Left lobe of liver (tissue), 2 donors: ENCODE measurements around the gene RAB36. TPM values are rescaled to one million over a fixed set of nuclear protein-coding genes. Genes with fewer than 3 reads are reported as not detected.

Experiments
- ATAC-seq: fragments of 200-7000 bp; cut with Tn5 transposase; one replicate; pipeline ENCODE4 v1.9.1; 2020; ENCODE audit warnings: mild to moderate bottlenecking, moderate library complexity
- DNase-seq: peaks from one replicate; pipeline ENCODE4 v3.0.0-alpha.2; 2020; ENCODE audit warnings: low spot score
- total RNA-seq: library from RNA; stranded (reverse); gene quantifications from one replicate; pipeline ENCODE4 v1.2.1, GENCODE V29; 2021
- donor health status: DM: no; HTN: no; CAD: no; lungs with moderate emphysema.
- donor health status: DM: no; HTN: yes; CAD: no.

The RAB36 gene
- total RNA-seq, 1 donor from 2014 or later: 0.38 TPM

- ATAC-seq: no peak
- no peak for DNase-seq
Observed at GRCh38 chr22:23156286-23156685, 11.0 kb downstream of the RAB36 start.

GRCh38 chr22:23157560-23158515, 12.6 kb downstream of the RAB36 start:
- ATAC-seq: no peak
- no peak for DNase-seq

DNA sequence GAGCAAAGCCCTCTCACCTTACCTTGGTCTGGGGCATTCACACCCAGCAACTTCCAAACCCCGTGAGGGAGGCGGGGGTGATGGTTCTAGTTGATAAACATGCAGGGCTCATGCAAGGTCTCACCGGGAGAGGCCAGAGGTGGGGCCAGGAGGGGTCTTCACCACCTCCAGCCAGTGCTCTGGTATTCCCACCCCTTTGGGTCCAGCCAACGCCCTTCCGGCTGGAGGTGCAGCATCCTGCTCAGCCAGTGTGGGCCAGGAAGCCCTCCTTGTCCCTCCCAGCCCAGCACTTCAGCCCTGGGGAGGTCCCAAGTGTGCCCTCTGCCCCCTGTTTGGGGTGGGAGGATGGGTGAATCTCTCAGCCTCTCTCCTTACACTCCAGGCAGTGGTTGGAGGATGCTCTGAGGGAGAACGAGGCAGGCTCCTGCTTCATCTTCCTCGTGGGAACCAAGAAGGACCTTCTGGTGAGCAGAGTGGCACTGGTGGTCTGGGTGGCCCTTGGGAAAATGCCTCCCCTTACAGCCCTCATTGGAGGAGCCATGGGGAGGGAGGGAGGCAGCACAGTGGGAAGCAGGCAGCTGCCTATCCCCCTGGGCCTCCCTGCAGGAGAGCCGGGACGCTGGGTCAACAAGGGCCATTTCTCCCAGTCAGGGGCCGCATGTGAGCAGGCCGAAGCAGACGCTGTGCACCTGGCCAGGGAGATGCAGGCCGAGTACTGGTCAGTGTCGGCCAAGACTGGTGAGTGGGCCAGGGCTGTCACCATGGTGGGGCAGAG, 13.4 kb downstream of the RAB36 start:
- DNase-seq: no peak
- no peak for ATAC-seq

- ATAC-seq (no peak), DNase-seq (no peak)
Observed at GRCh38 chr22:23159291-23159630, 14.0 kb downstream of the RAB36 start.

GRCh38 chr22:23161029-23161428, 15.8 kb downstream of the RAB36 start:
- DNase-seq (no peak), ATAC-seq (peak; percentile 52)

DNA sequence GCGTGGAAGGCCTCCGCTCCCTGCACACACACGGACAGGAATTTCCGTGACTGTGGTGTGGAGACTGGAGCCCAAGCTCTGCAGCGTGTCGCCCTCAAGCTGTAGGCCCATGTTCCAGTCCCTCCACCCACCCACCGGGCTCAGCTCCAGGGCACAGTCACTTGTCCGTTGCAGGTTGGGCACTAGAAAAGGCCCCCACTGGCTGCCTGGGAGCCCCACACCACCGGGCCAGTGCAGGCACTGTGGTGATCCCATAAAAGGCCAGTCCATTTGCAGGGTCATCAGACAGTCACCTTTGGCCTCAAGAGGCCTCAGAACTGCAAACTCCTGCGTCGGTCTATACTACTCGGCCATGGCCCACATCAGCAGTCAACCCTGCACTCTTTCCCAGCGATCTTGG, 16.3 kb downstream of the RAB36 start:
- ATAC-seq (no peak), DNase-seq (no peak)

GRCh38 chr22:23163665-23164064, 18.4 kb downstream of the RAB36 start:
- DNase-seq (peak; percentile 85), ATAC-seq (peak; percentile 74)

DNA sequence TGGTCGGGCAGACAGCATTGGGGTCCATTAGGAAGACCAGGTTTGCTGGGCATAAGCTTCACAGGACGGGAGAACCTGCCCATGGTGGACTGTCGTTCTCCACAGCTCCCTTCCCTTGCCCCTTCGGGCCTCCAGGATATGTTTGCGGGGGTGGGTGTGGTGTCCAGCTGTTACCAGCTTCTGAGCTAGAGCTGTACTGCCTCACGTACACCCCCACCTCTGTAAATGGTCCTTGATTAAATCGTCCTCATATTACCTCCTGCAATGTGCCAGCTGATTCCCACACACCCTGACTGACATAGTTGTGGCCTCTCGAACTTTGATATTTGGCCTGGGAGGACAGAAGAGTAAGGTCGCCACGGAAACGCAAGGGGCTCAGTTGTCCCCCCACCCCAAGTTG, 18.8 kb downstream of the RAB36 start:
- DNase-seq (no peak), ATAC-seq (peak; percentile 53)

DNA sequence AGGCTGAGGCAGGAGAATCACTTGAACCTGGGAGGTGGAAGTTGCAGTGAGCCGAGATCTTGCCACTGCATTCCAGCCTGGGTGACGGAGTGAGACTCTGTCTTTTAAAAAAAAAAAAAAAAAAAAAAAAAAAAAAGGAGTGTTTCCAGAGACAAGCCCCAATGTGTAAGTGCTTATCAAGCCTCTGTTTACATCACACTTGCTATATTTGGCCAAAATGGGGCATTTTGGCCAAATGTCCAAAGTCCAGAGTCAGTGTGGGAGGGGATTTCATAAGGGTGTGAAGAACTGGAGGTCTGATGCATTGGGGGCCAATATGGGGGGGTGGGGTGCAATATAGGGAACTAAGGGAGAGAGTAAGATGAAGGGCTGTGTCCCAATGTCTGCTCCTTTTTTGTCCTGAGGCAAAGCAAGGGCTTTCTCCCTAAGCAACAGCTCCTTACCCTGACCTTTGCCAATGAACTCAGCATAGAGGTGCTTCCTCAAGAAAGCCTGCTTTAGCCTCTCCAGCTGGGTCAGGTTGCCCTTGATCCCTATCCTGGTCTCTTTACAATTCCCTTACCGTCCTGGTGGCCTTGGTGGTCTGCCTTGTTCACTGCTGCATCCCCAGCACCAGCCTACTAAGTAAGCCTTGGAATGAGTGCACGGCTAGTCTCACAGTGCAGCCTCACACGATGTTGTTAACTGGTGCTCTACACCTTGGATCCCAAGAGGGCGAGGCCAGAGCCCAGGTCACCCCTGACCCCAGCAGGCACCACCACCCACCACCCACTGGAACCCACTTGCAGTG, 21.0 kb downstream of the RAB36 start:
- ATAC-seq (no peak), DNase-seq (no peak)

DNA sequence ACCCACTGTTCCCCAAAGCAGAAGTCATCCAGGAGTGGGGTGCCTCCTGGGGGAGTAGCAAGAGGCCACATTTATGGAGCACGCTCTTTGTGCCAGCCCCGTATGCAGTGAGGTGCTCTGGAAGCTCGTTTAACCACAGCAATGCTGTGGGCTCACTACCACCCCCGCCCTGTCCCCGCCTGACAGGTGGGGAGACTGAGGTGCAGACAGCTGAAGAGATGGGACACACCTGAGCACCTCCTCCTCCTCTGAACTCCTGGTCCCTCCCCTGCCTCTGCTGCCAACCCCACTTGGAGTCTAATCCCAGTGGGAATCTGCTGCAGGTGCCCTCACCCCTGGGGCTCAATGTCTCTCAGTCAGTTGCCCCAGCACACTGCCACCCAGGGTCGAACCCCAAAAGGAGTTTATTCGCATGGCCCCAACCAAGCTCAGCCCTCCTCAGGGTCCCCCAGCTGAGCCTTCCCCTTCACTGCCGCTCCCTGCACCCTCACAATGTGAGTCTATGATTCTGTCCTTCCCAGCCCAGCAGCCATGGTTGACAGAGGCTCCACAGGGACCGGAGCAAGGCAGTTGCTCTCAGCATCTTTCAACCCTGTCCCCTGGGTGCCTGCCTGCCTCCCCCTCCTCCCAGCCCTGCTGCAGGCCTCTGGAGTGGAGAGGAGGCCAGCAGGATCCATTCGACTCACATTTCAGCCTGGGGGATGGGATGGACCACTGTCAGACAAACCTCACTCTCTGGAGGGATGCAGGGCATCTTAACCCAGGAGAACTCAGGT, 21.8 kb downstream of the RAB36 start:
- DNase-seq (no peak), ATAC-seq (no peak)

DNA sequence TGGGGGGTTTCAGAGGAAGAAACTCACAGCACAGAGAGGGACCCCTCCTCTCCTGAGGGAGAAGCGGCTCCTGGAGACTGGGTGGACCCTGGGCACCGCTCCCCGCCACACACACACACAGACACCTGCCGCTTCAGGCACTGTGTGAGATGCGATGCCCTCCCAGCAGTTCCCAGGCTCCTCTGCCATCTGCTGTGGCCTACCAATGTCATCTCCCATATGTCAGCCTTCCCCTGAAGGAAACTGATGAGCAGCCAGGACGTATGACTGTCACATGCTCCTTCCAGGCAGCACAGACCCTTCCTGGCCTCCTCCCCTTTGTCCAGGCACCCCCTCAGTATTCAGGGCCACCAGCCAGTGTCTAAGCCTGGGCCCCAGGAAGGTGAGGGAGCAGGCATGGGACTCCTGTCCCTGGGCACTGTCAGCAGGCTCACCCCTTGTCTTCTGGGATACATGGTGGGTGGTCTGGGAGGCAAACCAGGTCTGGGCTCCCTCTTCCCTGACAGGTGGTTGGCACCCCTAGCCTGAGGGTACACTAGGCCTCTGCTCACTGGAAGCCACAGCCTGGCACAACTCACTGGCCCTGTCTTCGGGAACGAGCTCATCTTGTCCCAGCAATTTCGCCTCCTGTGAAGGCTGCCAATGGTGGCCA, 23.2 kb downstream of the RAB36 start:
- no peak for ATAC-seq
- no peak for DNase-seq

DNA sequence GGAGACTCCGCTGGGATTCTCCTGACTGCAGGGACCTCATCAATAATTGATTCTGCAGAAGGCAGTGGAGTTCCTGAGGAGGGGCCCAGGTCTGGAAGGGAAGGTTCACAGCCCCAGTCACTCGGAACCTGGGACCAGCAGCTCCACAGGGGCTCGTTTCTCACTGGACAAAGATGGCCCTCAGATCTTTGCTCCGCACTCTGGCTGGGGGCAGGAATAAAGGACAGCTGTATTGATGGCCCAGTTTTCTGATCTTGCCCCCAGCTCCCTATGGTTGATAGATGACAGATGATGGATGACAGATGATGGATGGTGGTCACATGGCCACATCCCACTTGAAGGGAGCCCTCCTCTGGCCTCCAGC, 23.7 kb downstream of the RAB36 start:
- ATAC-seq (no peak), DNase-seq (no peak)

DNA sequence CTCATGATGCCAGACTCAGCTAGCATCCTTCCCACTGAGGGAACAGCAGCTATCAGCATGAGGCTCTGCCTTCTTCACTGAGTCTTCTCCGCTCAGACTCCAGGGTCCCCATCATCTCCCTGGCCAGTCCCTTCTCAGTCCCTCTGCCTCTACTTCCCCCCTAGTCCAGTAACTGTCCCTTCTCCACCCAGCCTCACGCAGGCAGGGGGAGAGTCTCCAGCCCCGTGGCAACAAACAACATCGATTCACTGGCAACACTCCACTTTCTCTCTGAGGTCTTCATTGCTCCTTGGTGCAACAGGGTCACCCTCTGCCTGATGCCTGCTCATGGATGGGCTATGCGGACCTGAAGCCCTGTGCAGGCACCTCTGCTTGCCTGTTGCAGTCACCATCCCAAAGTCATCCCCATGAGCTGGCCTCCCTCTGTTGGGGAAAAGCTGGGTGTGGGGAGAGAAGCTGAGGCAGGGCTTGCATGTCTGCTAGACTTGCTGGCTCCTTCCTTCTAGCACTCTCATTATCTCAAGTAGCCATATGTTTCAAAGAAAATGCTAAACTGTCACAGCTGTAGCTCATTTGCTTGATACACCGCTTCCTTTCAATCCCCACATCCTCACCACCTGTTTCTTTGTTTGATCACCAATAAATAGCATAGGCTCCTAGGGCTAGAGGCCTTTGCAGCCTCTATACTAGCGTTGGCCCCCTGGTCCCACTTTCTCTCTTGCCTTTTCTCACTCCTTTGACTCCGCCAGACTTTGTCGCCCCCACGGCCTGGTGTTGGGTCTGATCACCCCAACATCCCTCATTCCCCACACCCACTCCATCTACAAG, 30.8 kb downstream of the RAB36 start:
- no peak for ATAC-seq
- DNase-seq: no peak

DNA sequence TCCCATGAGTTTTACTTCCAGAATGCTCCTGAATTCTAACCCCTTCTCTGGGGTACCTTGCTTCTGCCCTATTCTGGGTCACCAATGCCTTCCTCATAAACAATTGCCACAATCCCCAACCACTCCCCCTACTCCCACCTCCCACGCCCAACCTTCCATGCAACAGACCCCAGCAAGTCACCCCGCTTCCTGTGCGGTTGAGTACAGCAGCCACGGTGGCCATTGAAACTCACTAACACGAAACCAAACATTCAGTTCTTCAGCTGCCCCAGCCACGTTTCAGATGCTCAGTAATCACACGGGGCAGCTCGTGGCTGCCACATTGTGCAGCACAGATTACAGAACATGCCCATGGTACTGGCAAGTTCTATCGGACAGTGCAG, 31.4 kb downstream of the RAB36 start:
- DNase-seq (no peak), ATAC-seq (no peak)

- ATAC-seq (no peak), DNase-seq (no peak)
Observed at GRCh38 chr22:23177197-23177596, 31.9 kb downstream of the RAB36 start.

- DNase-seq (peak; percentile 71), ATAC-seq (peak; percentile 61)
Observed at GRCh38 chr22:23178512-23179254, 33.4 kb downstream of the RAB36 start.

DNA sequence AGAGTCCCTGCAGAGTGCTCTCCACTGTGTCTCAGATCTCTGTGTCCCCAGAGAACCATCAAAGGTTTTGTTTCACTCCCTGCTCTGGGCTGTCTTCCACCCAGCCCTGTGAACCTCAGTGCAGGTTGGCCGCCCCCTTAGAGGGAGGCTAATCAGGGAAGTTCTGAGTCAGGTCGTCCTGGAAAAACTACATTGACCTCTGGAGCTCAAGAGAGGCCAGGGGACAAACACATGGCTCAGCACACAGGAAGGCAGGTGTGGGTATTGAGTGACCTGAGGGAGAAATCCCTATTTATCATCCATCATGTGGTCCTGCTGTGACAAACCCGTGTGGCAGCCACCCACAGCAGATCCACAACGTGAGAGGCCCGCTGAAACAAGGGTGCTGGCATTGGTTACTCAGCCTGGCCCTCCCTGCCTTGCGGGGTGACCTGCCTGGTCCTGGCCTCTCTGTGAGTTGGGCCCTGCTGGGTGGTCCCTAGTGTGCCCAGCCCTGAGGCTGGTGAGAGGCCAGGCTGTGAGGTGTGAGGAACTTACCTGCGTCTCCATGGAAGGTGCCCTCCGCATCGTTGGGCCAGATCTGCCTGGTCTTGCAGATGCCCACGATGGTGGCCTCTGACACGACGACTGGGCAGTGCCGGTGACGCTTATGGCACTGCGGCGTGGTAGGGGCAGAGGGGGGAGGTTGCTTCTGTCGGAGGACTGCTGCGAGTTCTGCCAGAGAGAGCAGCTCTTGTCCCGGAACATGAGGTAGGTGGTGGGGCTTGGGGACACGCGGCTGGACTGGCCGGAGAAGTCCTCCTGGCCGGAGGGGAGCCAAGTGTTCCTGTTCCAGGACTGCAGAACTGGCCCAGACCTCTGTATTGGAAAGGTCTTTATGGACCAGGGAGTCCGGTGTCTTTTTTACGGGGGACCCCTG, 34.4 kb downstream of the RAB36 start:
- DNase-seq (peak; percentile 70), ATAC-seq (peak; percentile 57)
